Measurements from ENCODE around the gene COMMD8.
"Not testable (repeated sequence)": the region's sequence is repeated elsewhere in the genome, so short reads cannot be mapped to it uniquely, and the experiment has no call there.

Gene COMMD8

GRCh38 chr4:47488706-47489105 lies 25.2 kb upstream of the COMMD8 start:
- DNase-seq (ENCODE audit: extremely low read depth, insufficient read length): no peak
- H3K36me3 ChIP-seq (ENCODE audit: control insufficient read depth, insufficient read depth, low read length): no peaks in the 10 kb centered on the region; the same call in 1 of the 2 replicates
- TF ChIP-seq CTCF (IDR thresholded peaks at IDR 0.05; ENCODE audit: insufficient read depth, low read length, poor library complexity, severe bottlenecking): no peak

GRCh38 chr4:47486727-47487126 lies 23.2 kb upstream of the COMMD8 start:
- not testable (repeated sequence) for H3K36me3 ChIP-seq (ENCODE audit: control insufficient read depth, insufficient read depth, low read length); H3K27me3 ChIP-seq (replicated peaks; ENCODE audit: control insufficient read depth, insufficient read depth, low read length); DNase-seq (ENCODE audit: extremely low read depth, insufficient read length)
- H3K4me3 ChIP-seq (replicated peaks; ENCODE audit: low read depth, low read length): peak overlapping the region; percentile 73; the same call in 1 of the 2 replicates

More at GRCh38 chr4:47488706-47489105, 25.2 kb upstream of the COMMD8 start:
- Histone ChIP-seq H3K27me3 (replicated peaks; ENCODE audit: control insufficient read depth, insufficient read depth, low read length) (no peaks in the 10 kb centered on the region), H3K4me3 (replicated peaks; ENCODE audit: low read depth, low read length) (no peak overlapping the region)

GRCh38 chr4:47486231-47486673 lies 22.8 kb upstream of the COMMD8 start:
- H3K4me3 ChIP-seq (replicated peaks; ENCODE audit: low read depth, low read length): peak overlapping the region; percentile 73

GRCh38 chr4:47485768-47486167 lies 22.3 kb upstream of the COMMD8 start:
- no peaks in the 10 kb centered on the region for H3K27me3 ChIP-seq (replicated peaks; ENCODE audit: control insufficient read depth, insufficient read depth, low read length)
- TF ChIP-seq CTCF (IDR thresholded peaks at IDR 0.05; ENCODE audit: insufficient read depth, low read length, poor library complexity, severe bottlenecking): no peak

More at GRCh38 chr4:47486231-47486673, 22.8 kb upstream of the COMMD8 start:
- Histone ChIP-seq H3K36me3 (ENCODE audit: control insufficient read depth, insufficient read depth, low read length) (no peaks in the 10 kb centered on the region), H3K27me3 (replicated peaks; ENCODE audit: control insufficient read depth, insufficient read depth, low read length) (no peaks in the 10 kb centered on the region)
- DNase-seq (ENCODE audit: extremely low read depth, insufficient read length): no peak
- no peak for TF ChIP-seq CTCF (IDR thresholded peaks at IDR 0.05; ENCODE audit: insufficient read depth, low read length, poor library complexity, severe bottlenecking)

GRCh38 chr4:47485047-47485692 lies 21.7 kb upstream of the COMMD8 start, which contains the start of gene ATP10D:
ATP10D (plus strand) TSS chr4:47485275; CDS start chr4:47512541, 27,266 bp downstream.
- H3K27me3 ChIP-seq (replicated peaks; ENCODE audit: control insufficient read depth, insufficient read depth, low read length): no peaks in the 10 kb centered on the region
- TF ChIP-seq CTCF (IDR thresholded peaks at IDR 0.05; ENCODE audit: insufficient read depth, low read length, poor library complexity, severe bottlenecking): peak; percentile 15
- DNase-seq (ENCODE audit: extremely low read depth, insufficient read length): peak; percentile 90
- H3K4me3 ChIP-seq (replicated peaks; ENCODE audit: low read depth, low read length): peak within 1 kb of the TSS; percentile 73
- no peaks in the 10 kb centered on the region for H3K36me3 ChIP-seq (ENCODE audit: control insufficient read depth, insufficient read depth, low read length)

More at GRCh38 chr4:47485768-47486167, 22.3 kb upstream of the COMMD8 start:
- Histone ChIP-seq H3K36me3 (ENCODE audit: control insufficient read depth, insufficient read depth, low read length) (no peaks in the 10 kb centered on the region), H3K4me3 (replicated peaks; ENCODE audit: low read depth, low read length) (peak overlapping the region; percentile 73)
- no peak for DNase-seq (ENCODE audit: extremely low read depth, insufficient read length)

- TF ChIP-seq CTCF (IDR thresholded peaks at IDR 0.05; ENCODE audit: insufficient read depth, low read length, poor library complexity, severe bottlenecking): no peak
- H3K4me3 ChIP-seq (replicated peaks; ENCODE audit: low read depth, low read length): no peak overlapping the region; the same call in 1 of the 2 replicates
- no peak for DNase-seq (ENCODE audit: extremely low read depth, insufficient read length)
These were observed 20.7 kb upstream of the COMMD8 start for GRCh38 chr4:47484168-47484567.

More at GRCh38 chr4:47484168-47484567, 20.7 kb upstream of the COMMD8 start:
- Histone ChIP-seq H3K27me3 (replicated peaks; ENCODE audit: control insufficient read depth, insufficient read depth, low read length) (no peaks in the 10 kb centered on the region), H3K36me3 (ENCODE audit: control insufficient read depth, insufficient read depth, low read length) (no peaks in the 10 kb centered on the region)

Data from GM06990 (cell line).